Hepatocyte (in vitro differentiated cells): ENCODE measurements around the gene TVP23A.

ENCODE experiments used
- EZH2 ChIP-seq: fragments of 200-600 bp; sonication (generic); IDR thresholded peaks from 2 replicates; pipeline ENCODE4 v1.6.1; 2016; ENCODE audit warnings: antibody characterized with exemption, mild to moderate bottlenecking, borderline replicate concordance
- TF ChIP-seq, protein P1 (sequence below): fragments of 200-600 bp; sonication (generic); IDR thresholded peaks from 2 replicates; pipeline ENCODE4 v1.5.1; 2016; ENCODE audit warnings: antibody characterized with exemption, mild to moderate bottlenecking; ENCODE audit not compliant: poor library complexity

DNA sequence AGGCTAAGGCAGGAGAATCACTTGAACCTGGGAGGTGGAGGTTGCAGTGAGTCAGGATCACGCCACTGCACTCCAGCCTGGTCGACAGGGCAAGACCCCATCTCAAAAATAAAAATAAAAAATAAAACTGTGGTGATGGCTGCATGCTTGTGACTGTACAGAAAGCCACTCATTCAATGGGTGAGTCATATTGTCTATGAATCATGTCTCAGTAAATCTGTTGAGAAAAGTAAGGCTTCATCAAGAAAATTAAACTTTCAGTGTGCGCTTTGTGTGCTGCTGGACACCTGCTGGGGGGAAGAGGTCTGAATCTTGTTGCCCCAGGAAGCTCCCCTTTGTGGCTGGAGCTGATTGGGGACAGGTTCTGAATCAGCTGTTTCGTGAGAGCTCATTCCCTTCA lies 63.7 kb downstream of the TVP23A start:
- TF ChIP-seq, protein P1, sequence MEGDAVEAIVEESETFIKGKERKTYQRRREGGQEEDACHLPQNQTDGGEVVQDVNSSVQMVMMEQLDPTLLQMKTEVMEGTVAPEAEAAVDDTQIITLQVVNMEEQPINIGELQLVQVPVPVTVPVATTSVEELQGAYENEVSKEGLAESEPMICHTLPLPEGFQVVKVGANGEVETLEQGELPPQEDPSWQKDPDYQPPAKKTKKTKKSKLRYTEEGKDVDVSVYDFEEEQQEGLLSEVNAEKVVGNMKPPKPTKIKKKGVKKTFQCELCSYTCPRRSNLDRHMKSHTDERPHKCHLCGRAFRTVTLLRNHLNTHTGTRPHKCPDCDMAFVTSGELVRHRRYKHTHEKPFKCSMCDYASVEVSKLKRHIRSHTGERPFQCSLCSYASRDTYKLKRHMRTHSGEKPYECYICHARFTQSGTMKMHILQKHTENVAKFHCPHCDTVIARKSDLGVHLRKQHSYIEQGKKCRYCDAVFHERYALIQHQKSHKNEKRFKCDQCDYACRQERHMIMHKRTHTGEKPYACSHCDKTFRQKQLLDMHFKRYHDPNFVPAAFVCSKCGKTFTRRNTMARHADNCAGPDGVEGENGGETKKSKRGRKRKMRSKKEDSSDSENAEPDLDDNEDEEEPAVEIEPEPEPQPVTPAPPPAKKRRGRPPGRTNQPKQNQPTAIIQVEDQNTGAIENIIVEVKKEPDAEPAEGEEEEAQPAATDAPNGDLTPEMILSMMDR, result no peak
- no peak for TF ChIP-seq EZH2
